GM19328 (cell line): ENCODE measurements around the gene NNAT.

Experiments
- ATAC-seq: cut with Tn5 transposase; IDR thresholded peaks from one replicate; pipeline ENCODE4 v1.9.1; 2021; ENCODE audit warnings: mild to moderate bottlenecking, moderate library complexity; ENCODE audit not compliant: unreplicated experiment

Gene NNAT

GRCh38 chr20:37501940-37502339 lies 19.1 kb upstream of the NNAT start:
- ATAC-seq = no peak

- no peak for ATAC-seq
These were observed 18.4 kb upstream of the NNAT start for GRCh38 chr20:37502654-37503053.

DNA sequence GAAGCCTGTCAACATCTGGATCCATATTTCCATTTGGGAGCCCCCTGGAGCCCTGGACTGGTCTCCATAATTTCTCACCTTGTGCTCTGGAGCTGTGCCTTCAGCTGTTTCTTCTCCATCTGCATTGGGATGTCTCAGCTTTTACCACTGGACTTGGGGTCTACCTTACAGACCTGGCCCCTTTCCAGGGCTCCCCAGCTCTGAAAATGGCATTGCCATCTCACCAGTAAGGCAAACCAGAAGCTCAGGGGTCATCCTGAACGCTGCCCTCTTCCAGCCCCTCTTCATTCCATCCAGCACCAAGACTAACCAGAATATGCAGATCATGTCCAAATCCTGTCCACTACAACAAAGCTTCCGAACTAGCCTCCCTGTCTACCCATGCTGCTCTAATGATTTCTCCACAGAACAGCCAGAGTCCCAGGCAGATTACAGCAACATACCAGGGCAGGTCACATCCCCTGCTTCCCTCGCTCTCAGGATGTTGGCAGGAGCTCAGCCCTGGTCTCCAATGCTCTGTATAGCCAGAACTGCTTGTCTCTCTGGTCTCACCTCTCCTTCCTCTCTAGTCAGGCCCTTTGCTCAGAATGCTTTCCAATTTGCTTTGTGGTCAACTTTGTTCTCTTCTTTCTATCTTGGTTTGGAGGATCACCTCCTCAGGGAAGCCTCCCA lies 17.7 kb upstream of the NNAT start:
- no peak for ATAC-seq

DNA sequence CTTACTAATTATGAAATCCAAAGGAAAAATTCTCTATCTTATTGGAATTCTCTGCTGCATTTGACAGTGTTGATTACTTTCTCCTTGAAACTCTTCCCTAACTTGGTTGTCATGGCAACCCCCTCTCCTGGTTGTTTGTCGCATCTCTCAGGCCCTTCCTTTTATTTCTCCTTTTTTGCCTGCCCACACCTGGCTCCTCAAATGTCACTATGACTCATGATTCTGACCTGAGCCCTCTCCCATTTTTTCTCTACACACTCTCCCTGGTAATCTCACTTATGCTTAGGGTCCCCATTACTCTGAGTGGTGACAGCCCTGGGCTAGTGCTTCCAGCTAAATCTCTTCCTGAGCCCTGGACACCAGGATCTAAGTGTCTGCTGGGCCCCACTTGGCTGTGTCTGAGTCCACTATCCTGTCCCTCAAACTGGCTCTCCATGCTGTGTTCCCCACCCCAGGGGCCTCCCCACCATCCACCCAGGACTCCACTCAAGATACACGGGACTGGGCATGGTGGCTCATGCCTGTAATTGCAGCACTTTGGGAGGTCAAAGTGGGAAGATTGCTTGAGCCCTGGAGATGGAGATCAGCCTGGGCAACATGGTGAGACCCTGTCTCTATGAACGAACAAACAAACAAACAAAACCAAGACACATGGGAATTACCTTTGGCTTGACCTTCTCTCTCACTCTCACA lies 16.5 kb upstream of the NNAT start:
- ATAC-seq = no peak

DNA sequence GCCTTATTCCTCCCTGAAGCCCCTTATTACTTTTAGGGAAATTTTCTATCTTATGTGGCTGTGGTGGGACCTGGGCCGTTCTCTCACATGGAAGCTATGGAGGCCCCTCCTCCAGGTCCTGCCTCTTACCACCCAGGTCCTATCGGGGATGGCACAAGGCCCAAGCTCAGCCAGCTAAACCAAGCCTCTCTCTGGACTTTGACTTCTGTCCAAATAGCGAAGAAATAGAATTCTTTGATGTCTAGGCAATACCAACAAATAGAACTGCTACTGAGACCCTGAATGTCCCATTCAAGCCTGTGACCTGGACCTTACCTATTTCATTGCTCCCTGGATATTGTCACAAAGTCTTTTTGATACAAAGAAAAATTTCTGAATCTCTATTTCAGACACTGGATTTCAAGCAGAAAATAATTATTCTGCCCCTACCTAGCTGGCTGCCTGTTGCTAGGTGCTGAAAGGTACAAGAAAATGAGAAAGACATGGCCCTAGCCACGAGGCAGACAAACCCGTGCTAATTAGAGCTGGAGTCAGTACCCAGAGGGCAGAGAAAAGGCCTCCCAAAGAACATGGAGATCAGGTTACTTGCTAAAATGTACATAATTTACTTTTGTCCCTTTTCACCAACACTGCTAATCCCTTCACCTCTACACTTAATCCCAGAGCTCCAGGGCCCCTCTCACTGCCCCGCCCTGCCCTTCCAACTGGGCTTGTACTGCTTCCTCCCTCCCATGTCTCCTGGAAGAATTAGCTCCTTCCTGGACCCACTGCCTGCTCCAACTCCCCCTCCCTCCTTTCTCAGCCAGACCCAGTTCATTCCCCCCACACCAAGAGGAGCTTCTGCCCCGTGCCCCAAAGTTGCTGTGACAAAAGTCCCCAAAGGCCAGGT lies 15.5 kb upstream of the NNAT start:
- no peak for ATAC-seq

DNA sequence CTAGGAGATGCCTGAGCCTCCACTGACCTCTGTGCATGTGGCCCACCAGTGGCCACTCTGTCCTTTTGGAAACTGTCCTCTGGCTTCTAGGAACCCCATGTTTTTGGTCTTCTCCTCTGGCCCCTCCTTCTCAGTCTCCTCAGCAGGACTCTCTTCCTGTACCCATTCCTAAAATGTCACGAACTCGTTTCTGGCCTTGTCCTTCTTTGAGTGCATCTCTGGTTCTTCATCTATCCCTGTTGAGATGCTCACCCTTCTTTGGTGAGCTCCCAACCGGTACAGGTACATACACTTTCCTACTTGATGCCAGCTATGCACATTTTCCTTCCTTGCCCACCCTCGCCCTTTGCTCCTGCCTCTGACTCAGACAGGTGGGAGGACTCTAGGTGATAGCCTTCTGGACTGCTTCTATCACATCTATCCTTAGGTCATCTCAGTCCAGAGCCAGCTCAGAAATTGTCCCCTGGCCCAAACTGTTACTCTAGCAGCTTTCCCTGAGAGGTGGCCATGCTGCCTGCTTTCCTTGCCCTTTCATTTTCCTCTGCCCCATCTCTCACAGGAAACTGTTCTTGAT lies 14.8 kb upstream of the NNAT start:
- no peak for ATAC-seq

GRCh38 chr20:37510226-37510625 lies 10.8 kb upstream of the NNAT start:
- ATAC-seq = no peak

GRCh38 chr20:37511610-37512275 lies 9.3 kb upstream of the NNAT start:
- ATAC-seq = no peak

DNA sequence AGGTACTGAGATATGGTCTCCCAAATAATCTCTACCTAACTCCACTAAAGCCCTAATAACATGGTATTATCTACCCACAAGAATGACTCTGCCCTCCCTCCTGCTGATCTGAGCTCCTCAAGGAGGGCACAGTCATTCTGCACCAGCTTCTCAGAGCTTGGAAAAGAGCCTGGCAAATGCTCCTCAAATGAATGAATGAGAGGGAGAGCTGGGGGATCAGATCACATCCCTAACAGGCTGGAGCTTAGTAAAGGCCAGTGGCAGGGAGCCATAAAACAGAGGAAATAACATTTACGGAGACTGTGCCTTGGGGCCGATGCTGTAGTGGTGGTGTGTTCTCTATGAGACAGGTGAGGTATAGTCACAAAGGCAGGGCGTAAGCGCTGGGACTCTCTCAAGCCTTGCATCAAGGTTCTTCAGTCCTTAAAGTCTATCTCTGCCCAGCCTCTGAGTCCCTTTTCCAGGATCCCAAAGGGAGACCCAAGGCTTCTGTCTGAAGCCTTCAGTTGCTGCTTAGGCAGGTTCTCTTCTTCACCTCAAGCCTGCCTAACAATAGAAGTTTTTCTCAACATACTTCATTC lies 7.2 kb upstream of the NNAT start:
- ATAC-seq = no peak

DNA sequence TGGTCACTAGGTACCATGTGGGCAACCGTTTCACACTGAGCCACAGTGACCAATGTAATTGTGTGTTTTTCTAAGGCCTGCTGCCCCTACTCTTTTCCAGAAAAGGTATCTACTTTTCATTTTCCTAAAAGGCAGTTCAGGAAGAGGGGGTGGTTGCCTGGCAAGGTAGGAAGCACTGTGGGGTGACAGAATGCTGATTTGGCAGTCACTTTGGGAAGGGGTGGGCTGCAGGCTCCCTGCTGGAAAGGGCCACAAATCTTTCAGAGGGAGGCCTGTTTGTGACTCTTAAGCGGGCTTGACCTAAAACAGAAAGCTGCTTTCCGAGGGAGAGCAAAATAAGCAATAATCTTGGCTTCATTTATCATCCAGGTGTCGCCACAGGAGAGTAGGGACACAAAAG lies 5.2 kb upstream of the NNAT start:
- ATAC-seq = no peak

DNA sequence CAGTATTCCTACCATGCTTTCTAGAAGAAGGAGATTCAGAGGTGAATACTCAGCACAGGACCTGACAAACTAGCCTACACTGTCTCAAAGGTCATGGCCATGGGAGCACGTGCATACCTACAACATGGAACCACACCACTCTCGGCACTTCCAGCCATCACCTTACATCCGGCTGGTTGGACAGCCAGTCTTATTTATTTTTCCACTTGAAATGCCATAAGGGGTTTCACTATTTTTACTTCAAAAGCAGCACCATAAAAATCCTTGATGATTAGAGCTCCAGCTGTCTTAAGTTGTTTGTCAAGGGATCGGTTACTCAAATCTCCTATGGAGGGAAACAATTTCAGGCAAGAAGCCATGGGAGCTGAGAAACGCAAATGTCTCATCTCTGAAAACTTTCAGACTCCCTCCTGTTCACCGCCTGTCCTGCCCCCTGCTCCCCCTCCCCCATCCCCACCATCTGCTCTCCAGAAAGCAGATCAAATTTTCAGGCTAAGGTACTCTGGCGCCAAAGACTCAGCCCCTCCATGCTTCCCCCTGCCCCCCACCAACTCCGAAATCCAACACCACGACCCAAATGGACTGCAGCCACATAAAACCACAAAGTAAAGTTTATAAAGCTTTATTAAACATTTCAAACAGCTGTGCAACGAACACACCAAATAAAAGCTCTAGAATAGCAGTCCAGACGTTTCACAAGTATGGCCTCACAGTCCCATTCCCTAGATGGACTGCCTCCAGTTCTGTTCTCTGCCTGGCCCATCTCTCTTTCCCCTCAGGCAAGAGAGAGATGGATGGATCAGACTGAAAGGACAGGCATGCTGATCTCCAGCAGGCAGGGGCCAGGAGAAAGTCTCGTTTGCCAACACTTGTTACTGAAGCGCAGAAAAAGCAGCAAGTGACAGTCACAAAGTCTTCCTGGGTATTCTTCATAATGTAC lies 4.0 kb upstream of the NNAT start:
- no peak for ATAC-seq

DNA sequence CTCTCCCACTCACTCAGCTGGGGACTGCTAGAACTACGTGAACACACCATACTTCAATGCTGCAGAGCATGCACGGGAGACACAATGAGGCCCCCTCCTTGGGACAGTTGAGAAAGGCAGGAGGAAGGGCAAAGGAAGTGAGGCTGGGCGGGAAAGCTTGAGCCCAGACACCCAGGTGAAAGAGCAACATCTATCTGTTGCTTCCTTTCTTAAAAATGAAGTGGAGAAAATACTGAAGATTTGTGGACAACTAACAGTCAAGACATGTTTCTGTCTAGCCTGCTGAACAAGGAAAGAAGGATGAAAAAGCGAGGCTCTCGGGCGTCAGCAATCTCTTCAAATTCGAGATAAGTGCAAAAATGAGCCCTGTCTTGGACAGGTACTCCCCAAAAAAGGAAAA lies 3.0 kb upstream of the NNAT start:
- ATAC-seq = no peak

- ATAC-seq = no peak
These were observed 2.2 kb upstream of the NNAT start for GRCh38 chr20:37518606-37519507.

DNA sequence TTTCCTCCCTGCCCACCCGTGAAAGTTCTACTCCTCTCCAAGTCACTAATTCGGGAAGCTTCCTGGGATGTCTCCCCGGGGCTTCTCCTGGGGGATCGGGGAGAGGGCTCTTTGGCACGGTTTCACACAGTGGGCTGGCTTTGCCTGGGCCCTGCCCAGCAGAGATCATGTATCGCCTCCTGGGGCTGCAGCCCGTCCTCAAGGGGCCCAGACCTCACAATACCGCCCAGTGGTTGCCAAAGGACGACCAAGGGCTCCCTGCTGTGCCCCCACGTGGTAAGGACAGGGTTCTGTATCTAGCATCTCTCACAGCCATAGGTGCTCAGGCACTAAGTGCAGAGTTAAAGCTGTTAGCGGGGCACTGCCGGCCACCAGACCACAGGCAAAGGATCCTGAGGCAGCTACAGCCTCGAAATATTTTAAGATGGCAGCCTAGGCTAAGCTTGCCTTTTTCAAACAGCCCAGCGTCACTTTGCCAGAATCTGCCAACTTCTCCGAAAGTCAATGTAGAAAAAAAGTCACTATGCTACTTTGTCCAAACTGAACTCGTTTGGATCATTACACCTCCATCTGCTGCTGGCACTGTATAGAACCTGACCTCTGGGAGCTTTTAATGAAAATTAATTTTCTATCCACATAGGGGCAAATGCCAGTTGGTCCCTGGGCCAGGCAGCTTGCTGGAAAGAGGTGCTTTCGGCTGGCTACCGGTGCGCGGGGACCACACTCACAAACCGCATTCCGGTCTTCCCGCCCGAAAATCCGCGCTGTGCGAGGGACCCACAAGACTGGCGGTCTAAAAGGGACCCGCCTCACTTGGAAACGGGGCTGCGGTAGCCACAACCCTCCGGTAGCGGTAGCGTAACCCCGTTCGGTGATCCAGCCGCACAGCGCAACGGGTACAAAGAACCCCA lies 1.3 kb upstream of the NNAT start:
- ATAC-seq = no peak

- no peak for ATAC-seq
These were observed 563 bp upstream of the NNAT start for GRCh38 chr20:37520419-37520955.

DNA sequence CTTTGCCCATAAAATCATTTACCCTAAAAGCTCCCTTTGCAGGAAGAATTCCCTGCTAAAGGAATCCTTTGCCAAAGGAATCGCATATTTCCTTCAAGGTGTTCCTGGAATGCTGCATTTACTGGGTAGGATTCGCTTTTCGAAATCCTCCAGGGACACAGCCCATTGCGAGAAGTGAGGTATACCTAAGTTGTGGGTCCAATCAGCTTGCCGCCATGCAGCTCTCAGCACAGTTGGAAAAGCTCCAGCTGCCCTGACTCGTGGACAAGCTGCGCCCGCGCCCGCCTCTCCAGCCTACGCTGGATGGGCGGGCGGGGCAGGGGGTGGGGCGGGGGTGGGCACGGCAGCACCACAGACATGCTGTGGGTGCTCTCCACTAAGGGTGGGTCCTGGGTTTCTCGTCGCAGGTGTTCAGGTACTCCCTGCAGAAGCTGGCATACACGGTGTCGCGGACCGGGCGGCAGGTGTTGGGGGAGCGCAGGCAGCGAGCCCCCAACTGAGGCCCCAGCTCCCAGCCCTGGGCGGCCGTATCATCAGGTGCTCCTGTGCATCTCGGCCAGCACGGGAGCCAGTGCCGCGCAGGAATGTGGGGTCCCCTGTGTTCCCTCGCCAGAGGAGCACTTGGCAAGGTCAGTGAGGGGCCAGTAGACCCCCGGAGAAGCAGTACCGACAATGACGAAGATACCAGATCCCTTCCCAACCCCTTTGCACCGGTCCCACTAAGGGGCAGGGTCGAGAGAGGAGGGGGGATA lies 1.4 kb downstream of the NNAT start:
- ATAC-seq = no peak
